ENCODE data around the gene TEX22. TPM values are rescaled to one million over a fixed set of nuclear protein-coding genes. Genes with fewer than 3 reads are reported as not detected.

TEX22 gene
- total RNA-seq, 1 donor = under 0.01 TPM

DNA sequence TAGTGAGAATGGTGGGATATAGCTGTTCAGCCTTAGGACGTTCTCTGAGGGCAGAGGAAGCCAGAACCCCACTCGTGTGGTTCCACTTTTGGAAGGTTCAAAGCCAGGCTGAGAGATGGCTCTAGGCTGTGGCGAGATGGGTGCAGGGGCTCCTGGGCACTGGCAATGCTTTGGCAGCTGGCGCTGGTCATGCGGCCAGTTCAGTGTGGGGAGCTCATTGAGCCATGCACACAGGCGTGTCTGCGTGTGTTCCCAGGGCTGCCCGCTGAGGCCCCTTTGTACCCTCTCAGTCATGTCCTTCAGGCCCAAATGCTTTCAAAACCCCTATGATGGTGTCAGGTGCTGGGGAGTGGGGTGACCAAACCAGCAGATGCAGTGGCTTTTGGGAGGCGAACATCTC is 1.7 kb downstream of the TEX22 start:
- TF ChIP-seq, protein P1, sequence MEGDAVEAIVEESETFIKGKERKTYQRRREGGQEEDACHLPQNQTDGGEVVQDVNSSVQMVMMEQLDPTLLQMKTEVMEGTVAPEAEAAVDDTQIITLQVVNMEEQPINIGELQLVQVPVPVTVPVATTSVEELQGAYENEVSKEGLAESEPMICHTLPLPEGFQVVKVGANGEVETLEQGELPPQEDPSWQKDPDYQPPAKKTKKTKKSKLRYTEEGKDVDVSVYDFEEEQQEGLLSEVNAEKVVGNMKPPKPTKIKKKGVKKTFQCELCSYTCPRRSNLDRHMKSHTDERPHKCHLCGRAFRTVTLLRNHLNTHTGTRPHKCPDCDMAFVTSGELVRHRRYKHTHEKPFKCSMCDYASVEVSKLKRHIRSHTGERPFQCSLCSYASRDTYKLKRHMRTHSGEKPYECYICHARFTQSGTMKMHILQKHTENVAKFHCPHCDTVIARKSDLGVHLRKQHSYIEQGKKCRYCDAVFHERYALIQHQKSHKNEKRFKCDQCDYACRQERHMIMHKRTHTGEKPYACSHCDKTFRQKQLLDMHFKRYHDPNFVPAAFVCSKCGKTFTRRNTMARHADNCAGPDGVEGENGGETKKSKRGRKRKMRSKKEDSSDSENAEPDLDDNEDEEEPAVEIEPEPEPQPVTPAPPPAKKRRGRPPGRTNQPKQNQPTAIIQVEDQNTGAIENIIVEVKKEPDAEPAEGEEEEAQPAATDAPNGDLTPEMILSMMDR (IDR thresholded peaks at IDR 0.05; ENCODE audit: insufficient read depth, low read depth, low read length) = no peak
- DNase-seq (ENCODE audit: low read depth) = no peak
- H3K4me3 ChIP-seq (ENCODE audit: low read depth, low read length) = no peak overlapping the region

DNA sequence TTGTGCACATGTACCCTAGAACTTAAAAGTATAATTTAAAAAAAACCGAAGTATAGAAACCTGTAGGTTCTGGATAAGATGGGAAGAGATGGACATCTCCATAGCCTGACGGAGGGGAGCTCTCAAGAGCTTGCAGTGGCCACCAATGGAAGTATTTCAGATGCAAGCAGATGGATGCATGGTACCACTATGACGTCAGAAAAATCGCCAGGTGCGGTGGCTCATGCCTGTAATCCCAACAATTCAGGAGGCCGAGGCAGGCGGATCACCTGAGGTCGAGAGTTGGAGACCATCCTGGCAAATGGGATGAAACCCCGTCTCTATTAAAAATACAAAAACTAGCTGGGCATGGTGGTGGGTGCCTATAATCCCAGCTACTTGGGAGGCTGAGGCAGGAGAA is 3.4 kb downstream of the TEX22 start:
- TF ChIP-seq, protein P1 (IDR thresholded peaks at IDR 0.05; ENCODE audit: insufficient read depth, low read depth, low read length) = no peak
- H3K4me3 ChIP-seq (ENCODE audit: low read depth, low read length) = no peak overlapping the region
- no peak for DNase-seq (ENCODE audit: low read depth)

DNA sequence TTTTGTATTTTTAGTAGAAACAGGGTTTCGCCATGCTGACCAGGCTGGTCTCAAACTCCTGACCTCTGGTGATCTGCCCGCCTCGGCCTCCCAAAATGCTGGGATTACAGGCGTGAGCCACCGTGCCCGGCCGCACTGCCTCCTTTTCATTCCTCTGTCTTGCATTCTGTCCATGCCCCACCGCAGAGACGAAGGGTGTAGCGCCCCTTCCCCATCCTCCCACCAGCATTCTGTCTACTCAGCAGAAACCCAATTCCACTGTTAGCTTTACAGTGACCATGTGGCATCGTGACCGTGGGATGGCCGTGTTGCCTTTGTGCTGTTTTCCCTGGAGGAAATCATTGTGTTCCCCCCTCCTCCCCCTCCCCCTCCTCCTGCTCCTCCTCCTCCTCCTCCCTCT is 10.3 kb downstream of the TEX22 start:
- DNase-seq (ENCODE audit: low read depth) = no peak

DNA sequence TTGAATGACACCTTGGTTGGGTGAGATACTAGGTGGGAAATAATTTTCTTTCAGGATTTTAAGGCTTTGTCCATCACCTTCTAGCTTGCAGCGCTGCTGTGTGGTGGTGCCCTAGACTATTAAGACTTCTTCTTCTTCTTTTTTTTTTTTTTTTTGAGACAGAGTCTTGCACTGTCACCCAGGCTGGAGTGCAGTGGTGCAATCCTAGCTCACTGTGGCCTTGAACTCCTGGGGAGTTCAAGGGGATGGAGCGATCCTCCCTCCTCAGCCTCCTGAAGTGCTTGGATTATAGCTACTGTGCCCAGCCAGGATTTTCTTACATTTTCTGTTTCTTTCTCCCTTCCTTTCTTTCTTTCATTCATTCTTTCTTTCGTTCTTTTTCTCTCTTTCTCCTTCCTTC is 11.0 kb downstream of the TEX22 start:
- TF ChIP-seq, protein P1 (IDR thresholded peaks at IDR 0.05; ENCODE audit: insufficient read depth, low read depth, low read length) = no peak
- no peak overlapping the region for H3K4me3 ChIP-seq (ENCODE audit: low read depth, low read length)
- DNase-seq (ENCODE audit: low read depth) = no peak

More for the DNA sequence above, 10.3 kb downstream of the TEX22 start:
- TF ChIP-seq, protein P1 (IDR thresholded peaks at IDR 0.05; ENCODE audit: insufficient read depth, low read depth, low read length) = no peak
- no peak overlapping the region for H3K4me3 ChIP-seq (ENCODE audit: low read depth, low read length)

DNA sequence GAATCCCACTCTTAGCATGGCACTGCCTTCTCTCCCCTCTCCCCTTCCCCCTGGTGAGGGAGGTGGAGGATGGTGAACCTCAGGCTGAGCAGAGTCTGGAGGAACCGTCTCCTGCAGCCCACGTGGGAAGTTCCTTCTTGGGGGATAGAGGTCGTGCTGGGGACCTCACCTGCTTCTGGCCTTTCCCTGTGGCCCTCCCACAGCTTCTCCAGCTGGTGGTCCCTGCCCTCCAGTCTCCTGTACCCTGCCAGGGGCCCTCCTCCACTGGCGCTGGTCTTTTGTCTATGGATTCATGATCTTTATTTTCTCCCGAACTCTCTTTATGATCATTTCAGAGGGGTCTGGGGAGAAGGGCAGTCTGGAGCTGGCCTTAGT is 12.3 kb downstream of the TEX22 start:
- TF ChIP-seq, protein P1 (IDR thresholded peaks at IDR 0.05; ENCODE audit: insufficient read depth, low read depth, low read length) = no peak
- H3K4me3 ChIP-seq (ENCODE audit: low read depth, low read length) = no peak overlapping the region
- DNase-seq (ENCODE audit: low read depth) = no peak

DNA sequence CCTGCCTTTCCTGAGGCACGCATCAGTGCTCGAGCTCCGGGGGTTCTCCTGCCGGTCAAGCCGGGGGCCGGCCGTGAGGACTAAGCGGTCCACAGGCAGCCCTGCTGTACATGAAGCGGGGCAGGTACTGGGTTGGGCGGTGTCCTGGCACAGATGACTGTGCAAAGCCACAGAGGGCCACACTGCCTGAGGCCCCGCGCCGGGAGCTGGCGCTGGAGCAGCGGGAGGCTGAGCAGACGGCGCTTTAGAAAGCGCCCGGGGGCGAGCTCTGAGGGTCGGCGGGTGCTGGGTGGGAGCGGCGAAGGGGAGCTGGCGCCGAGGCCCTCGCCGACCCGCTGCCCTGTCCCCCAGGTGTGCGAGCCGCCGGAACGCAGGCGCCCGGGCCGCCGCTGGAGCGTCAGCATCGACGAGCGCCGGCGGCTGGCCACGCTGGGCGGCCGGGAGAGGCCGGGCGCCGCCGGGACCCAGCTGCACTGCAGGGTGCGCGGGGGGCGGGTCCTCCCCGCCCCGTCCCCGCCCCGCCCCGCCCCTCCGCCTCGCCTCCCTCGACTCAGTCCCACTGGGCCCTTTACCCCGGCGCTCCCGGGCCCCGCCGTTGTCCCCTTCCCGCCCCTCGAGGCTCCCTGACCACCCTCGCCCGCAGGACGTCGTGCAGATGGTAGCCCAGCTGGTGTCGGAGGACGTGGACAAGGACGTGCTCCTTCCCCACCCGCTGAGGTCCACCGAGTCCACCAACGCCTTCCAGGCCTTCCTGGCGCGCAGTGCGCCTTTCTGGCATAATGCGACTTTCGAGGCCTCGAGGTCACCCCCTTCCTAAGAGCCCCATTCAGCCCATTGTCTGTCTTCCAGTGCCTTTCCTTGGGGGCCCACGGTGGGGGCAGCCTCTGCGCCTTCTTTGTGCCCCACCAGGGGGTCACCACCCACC is 12.9 kb downstream of the TEX22 start:
- peak; percentile 34 for DNase-seq (ENCODE audit: low read depth)
- TF ChIP-seq, protein P1 (IDR thresholded peaks at IDR 0.05; ENCODE audit: insufficient read depth, low read depth, low read length) = no peak
- H3K4me3 ChIP-seq (ENCODE audit: low read depth, low read length) = peak overlapping the region; percentile 40
